A673 (cell line): ENCODE data around the gene MARS2. TPM values are rescaled to one million over a fixed set of nuclear protein-coding genes. Genes with fewer than 3 reads are reported as not detected.

Experiments
- BruUV-seq: library from RNA; stranded (reverse); fragments of 400-500 nt; replicated peaks from 2 replicates; lab custom pipeline; 2021; lab: Mats Ljungman, UMichigan
- CTCF ChIA-PET: fragments of 300-600 bp; sonication (Branson Sonifier 250); formaldehyde crosslinking; loops from one replicate; lab custom pipeline; 2022; ENCODE audit warnings: antibody characterized with exemption; lab: Charles Lee
- POLR2A ChIA-PET: fragments of 300-600 bp; sonication (Branson Sonifier 250); formaldehyde crosslinking; loops from one replicate; lab custom pipeline; 2022; ENCODE audit warnings: antibody characterized with exemption; ENCODE audit not compliant: low non-redundant PET; lab: Charles Lee
- DNase-seq: peaks from one replicate; pipeline ENCODE4 v3.0.0-alpha.2; 2015; ENCODE audit warnings: low spot score
- H3K27ac ChIP-seq: fragments of 200-600 bp; sonication (generic); 2 replicates; pipeline ENCODE4 v1.5.1; 2016; ENCODE audit warnings: mixed run types, low read depth, mild to moderate bottlenecking, mixed read lengths, antibody characterized with exemption, low read length; ENCODE audit not compliant: poor library complexity, severe bottlenecking
- H3K27me3 ChIP-seq: fragments of 200-600 bp; sonication (generic); replicated peaks from 2 replicates; pipeline ENCODE4 v1.6.1; 2017; ENCODE audit warnings: mixed run types, low read depth, mild to moderate bottlenecking, mixed read lengths, antibody characterized with exemption, low read length; ENCODE audit not compliant: insufficient read depth, poor library complexity
- H3K36me3 ChIP-seq: fragments of 200-600 bp; sonication (generic); 2 replicates; pipeline ENCODE4 v1.6.1; 2016; ENCODE audit warnings: mixed run types, mild to moderate bottlenecking, mixed read lengths, antibody characterized with exemption, low read length; ENCODE audit not compliant: insufficient read depth, poor library complexity, severe bottlenecking
- H3K4me1 ChIP-seq: fragments of 200-600 bp; sonication (generic); 2 replicates; pipeline ENCODE4 v1.6.1; 2017; ENCODE audit warnings: mixed run types, mild to moderate bottlenecking, mixed read lengths, antibody characterized with exemption, low read length; ENCODE audit not compliant: insufficient read depth, poor library complexity, severe bottlenecking
- H3K4me3 ChIP-seq: fragments of 200-600 bp; sonication (generic); 2 replicates; pipeline ENCODE4 v1.5.1; 2016; ENCODE audit warnings: low read depth, mixed run types, mild to moderate bottlenecking, mixed read lengths, low read length; ENCODE audit not compliant: poor library complexity, severe bottlenecking
- H3K9me3 ChIP-seq: fragments of 200-600 bp; sonication (generic); 2 replicates; pipeline ENCODE4 v1.6.1; 2016; ENCODE audit warnings: mixed run types, low read depth, mild to moderate bottlenecking, mixed read lengths, antibody characterized with exemption, low read length; ENCODE audit not compliant: poor library complexity, severe bottlenecking
- EZH2 ChIP-seq: fragments of 200-600 bp; sonication (generic); IDR thresholded peaks from 2 replicates; pipeline ENCODE4 v1.6.1; 2017; ENCODE audit warnings: borderline replicate concordance, low read depth, mild to moderate bottlenecking, mixed read lengths, antibody characterized with exemption, low read length; ENCODE audit not compliant: poor library complexity, severe bottlenecking
- intact Hi-C: fragments of 100-400 bp; cut with micrococcal nuclease; formaldehyde crosslinking; loops from one replicate; pipeline ENCODE4 v1.10.0; 2022; ENCODE audit not compliant: unreplicated experiment
- total RNA-seq: library from RNA; stranded (reverse); gene quantifications from 2 replicates; pipeline ENCODE4 v1.2.3, GENCODE V29; 2021
- TF ChIP-seq, protein P1 (sequence below): fragments of 300-800, 200-600 bp; sonication (generic); conservative IDR thresholded peaks from 2 replicates; pipeline ENCODE4 v1.5.1; 2017; ENCODE audit warnings: low read depth, mild to moderate bottlenecking, antibody characterized with exemption, low read length, moderate library complexity, mixed read lengths

MARS2 gene
- total RNA-seq, 1 experiment from 2014 or later, result 14.6 TPM

DNA sequence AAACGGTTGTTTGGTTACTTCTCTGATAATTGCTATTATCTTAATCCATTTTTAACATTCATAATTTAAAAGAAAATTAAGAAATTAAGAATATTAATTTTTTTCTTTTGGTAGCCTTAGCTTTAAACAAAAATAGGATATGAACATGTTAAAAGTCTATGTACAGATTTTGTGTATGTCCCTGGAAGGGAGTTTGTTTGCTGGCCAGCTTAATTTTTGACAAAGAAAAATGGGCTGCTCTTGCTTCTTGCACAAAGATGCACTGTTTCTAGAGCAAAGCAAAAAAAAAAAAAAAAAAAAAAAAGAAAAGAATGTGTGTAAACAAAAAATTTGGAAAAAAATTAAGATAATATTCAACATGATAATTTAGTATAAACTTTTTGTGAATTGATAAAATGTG lies 31.1 kb upstream of the MARS2 start:
- intact Hi-C loops, result no loop called here
- BruUV-seq, result no TSS peak
- H3K36me3 ChIP-seq, result no peaks in the 10 kb centered on the region
- DNase-seq, result no peak
- POLR2A ChIA-PET, result no interaction called here
- no peaks in the 10 kb centered on the region for H3K9me3 ChIP-seq
- no peaks in the 10 kb centered on the region for H3K27me3 ChIP-seq
- H3K4me3 ChIP-seq, result peak overlapping the region; percentile 49
- no peaks in the 10 kb centered on the region for H3K4me1 ChIP-seq
- TF ChIP-seq EZH2, result no peak
- TF ChIP-seq, protein P1, sequence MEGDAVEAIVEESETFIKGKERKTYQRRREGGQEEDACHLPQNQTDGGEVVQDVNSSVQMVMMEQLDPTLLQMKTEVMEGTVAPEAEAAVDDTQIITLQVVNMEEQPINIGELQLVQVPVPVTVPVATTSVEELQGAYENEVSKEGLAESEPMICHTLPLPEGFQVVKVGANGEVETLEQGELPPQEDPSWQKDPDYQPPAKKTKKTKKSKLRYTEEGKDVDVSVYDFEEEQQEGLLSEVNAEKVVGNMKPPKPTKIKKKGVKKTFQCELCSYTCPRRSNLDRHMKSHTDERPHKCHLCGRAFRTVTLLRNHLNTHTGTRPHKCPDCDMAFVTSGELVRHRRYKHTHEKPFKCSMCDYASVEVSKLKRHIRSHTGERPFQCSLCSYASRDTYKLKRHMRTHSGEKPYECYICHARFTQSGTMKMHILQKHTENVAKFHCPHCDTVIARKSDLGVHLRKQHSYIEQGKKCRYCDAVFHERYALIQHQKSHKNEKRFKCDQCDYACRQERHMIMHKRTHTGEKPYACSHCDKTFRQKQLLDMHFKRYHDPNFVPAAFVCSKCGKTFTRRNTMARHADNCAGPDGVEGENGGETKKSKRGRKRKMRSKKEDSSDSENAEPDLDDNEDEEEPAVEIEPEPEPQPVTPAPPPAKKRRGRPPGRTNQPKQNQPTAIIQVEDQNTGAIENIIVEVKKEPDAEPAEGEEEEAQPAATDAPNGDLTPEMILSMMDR, result no peak
- H3K27ac ChIP-seq, result peak overlapping the region; percentile 75
- CTCF ChIA-PET, result no interaction called here

DNA sequence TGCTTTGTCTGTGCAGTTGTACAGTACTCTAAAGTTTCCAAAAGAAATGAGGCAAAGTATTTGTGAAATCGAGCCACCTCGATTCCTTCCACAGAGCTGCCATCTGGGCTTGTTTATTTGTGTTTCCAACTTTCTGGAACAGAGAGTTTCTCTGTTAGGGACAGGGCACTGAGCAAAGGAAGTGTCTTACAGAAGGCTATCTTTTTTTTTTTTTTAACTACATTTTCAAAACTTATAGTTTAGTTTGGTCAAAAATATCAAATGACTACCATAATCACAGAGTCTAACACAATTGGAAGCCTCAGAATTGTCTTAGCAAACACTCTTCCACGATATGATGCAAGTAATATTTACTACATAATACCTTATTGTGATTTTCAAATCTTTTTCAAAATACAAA lies 30.6 kb upstream of the MARS2 start:
- ChIA-PET CTCF (no interaction called here), POLR2A (no interaction called here)
- H3K9me3 ChIP-seq, result no peaks in the 10 kb centered on the region
- intact Hi-C loops, result no loop called here
- TF ChIP-seq, protein P1, result no peak
- TF ChIP-seq EZH2, result no peak
- H3K36me3 ChIP-seq, result no peaks in the 10 kb centered on the region
- H3K27ac ChIP-seq, result peak overlapping the region; percentile 75
- no TSS peak for BruUV-seq
- no peaks in the 10 kb centered on the region for H3K4me1 ChIP-seq
- peak; percentile 17 for DNase-seq
- H3K27me3 ChIP-seq, result no peaks in the 10 kb centered on the region
- peak overlapping the region; percentile 49 for H3K4me3 ChIP-seq

DNA sequence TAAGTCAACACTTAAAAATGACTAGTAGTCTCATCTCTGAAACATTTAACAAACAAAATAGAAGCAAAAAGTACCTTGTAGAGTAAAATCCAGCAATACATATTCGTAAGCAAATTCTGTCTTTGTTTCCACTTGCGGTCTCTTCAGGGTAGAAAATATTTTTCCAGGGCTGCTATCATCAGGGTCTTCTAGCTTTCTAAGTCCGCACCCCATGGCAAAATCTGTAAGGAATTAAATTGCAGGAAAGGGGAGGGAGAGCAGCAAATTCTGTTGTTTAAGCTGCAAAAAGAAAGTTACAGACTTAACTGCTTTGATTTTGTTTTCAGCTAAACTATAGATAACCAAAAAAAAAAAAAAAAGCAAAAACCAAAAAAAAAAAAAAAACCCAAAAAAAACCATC lies 29.9 kb upstream of the MARS2 start, which contains the start of gene RFTN2:
RFTN2 (minus strand) TSS at position 342 of the 400 bp plus-strand sequence; CDS start at position 213, 129 bp downstream.
- ChIA-PET POLR2A (interaction anchor here (0.7 kb wide), 1 partner anchor 727 kb away, joined by 14 read pairs; no protein-coding TSS in a partner anchor), CTCF (no interaction called here)
- Histone ChIP-seq H3K4me1 (no peaks in the 10 kb centered on the region), H3K4me3 (peak within 1 kb of the TSS; percentile 49), H3K36me3 (no peaks in the 10 kb centered on the region), H3K9me3 (no peaks in the 10 kb centered on the region), H3K27ac (peak within 1 kb of the TSS; percentile 75), H3K27me3 (no peaks in the 10 kb centered on the region)
- no TSS peak for BruUV-seq
- intact Hi-C loops, result no loop called here
- peak; percentile 29 for DNase-seq
- TF ChIP-seq, protein P1, result no peak
- no peak for TF ChIP-seq EZH2
